Right lobe of liver (tissue), 6 donors: ENCODE data around the gene SDK1. TPM values are rescaled to one million over a fixed set of nuclear protein-coding genes. Genes with fewer than 3 reads are reported as not detected.

Experiments used
- ATAC-seq, 4 donors: fragments of 200-7000 bp; cut with Tn5 transposase; one replicate each; pipeline ENCODE4 v1.9.1; 2020; ENCODE audit warnings: mild to moderate bottlenecking in 4 of 4, moderate library complexity in 4 of 4
- DNase-seq, 3 donors: peaks; one replicate each; pipeline ENCODE4 v3.0.0-alpha.2; 2020
- H3K27ac ChIP-seq, 3 donors: fragments of 200-600 bp; one replicate each; pipeline ENCODE4 v1.8.0; 2022
- H3K27me3 ChIP-seq, 2 donors: fragments of 200-600 bp; one replicate each; pipeline ENCODE4 v1.8.0; 2022
- H3K36me3 ChIP-seq, 4 donors: fragments of 200-600 bp; sonication (generic) in 1 of 4; one replicate each; pipeline versions ENCODE4 v1.5.1 to v1.8.0; 2017 to 2022; ENCODE audit warnings: control low read depth in 1 of 4
- H3K4me1 ChIP-seq, 4 donors: fragments of 200-600 bp; sonication (generic) in 1 of 4; one replicate each; pipeline versions ENCODE4 v1.5.1 to v1.8.0; 2017 to 2022; ENCODE audit warnings: control low read depth in 1 of 4
- H3K4me3 ChIP-seq, 3 donors: fragments of 200-600 bp; one replicate each; pipeline ENCODE4 v1.8.0; 2022
- H3K9me3 ChIP-seq, 4 donors: fragments of 200-600 bp; sonication (generic) in 1 of 4; one replicate each; pipeline versions ENCODE4 v1.5.1 to v1.8.0; 2017 to 2022; ENCODE audit warnings: control low read depth in 1 of 4
- POLR2A ChIP-seq: fragments of 450-650 bp; IDR thresholded peaks from one replicate; pipeline ENCODE4 v1.6.1; 2017; ENCODE audit warnings: antibody characterized with exemption, mild to moderate bottlenecking
- WGBS: methylation state at CpG from one replicate; pipeline ENCODE4 v1.1.6; 2018; ENCODE audit warnings: low coverage, low lambda C conversion rate; ENCODE audit not compliant: insufficient coverage; ENCODE audit errors: missing lambda C conversion rate; 5-methylcytosine and 5-hydroxymethylcytosine counted together
- intact Hi-C, 2 donors: fragments of 100-400 bp; cut with DNase I; formaldehyde crosslinking; loops; one replicate each; pipeline versions ENCODE4 v1.11.2 to v1.14.1; 2022
- total RNA-seq, 6 experiments: library from RNA; depleted of rRNA in 2 of 6; stranded (reverse); fragments of >200 nt in 2 of 6; fragmentation: NEBNext Ultra II Directional in 3 of 6; extraction: Animal tissue kit (Norgen Biotek cat#: 25700) in 3 of 6; gene quantifications; one replicate each; pipeline versions ENCODE4 v1.1.0 to v1.2.4, GENCODE V29; 2016 to 2023
- TF ChIP-seq, protein P1 (sequence below), 4 donors: fragments of 200-600 bp in 3 of 4; fragments of 450-650 bp in 1 of 4; IDR thresholded peaks; one replicate each; pipeline versions ENCODE4 v1.5.1 to v1.8.0; 2016 to 2022; ENCODE audit warnings: antibody characterized with exemption in 4 of 4, mild to moderate bottlenecking in 2 of 4
- donor health status: DM: no; HTN: yes; CAD: no.
- donor health status: DM: no; HTN: no; CAD: no.
- donor health status: DM: no; HTN: no; CAD: no.
- donor health status: DM: no; HTN: yes; CAD: no.
- donor health status: DM: no; HTN: yes; CAD: no.

Gene SDK1
- total RNA-seq, 6 experiments from 2014 or later = 0.07 to 1.4 (median 0.65) TPM

DNA sequence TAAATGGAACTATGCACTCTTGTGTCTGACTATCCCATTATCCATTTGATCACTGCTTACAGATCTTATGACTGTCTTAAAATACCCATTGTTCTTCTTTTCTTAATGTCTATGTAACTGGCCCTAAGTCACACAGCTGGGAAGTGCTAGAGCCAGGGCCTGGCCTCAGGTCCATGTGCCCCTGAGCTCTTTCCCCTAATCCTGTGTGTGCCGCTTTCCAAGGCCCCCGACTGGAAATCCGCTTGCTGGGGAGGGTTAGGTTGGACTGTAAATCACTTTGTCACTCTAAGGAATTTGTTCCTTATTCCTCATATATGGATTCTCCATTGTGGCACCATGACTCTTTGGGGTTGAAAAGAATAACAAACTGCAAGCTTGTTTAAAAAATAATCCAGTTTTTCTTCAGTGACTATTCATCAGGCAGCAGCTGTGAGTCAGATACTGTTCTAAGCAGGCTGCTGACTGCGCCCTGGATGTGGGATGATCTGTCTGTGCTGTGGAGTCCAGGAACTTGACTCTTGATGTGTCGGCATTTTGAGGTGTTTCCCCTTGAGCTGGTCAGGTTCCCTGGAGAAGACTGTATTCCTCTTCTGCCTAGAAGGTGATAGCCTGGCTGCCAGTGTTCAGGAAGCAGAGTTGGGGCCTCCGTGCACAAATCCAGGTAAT, 236.3 kb downstream of the SDK1 start:
- intact Hi-C loops = no loop called here
- ATAC-seq = no peak

DNA sequence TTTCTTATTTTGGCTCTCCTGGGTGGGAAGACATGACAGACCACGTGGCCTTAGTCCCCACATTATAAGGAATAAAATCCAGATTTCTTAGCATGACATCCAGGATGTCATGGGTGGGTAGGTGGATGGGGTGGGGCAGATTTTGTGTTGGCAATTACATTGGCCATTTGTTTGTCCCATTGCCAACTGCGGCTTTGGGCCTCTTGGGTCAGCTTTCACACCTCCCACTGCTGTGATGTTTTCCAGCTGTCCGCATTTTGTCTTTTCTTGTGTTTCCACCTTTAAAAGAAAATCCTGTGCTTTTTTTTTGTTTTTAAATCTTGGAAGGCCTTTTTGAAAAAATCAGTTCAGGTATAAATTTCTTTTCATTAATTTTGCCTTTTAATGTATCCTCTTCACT, 237.0 kb downstream of the SDK1 start:
- ATAC-seq (no peak), DNase-seq (no peak)
- H3K36me3 ChIP-seq = no peaks in the 10 kb centered on the region
- no peaks in the 10 kb centered on the region for H3K4me1 ChIP-seq
- no peak overlapping the region for H3K4me3 ChIP-seq
- no peaks in the 10 kb centered on the region for H3K9me3 ChIP-seq
- intact Hi-C loops = no loop called here
- no peak overlapping the region for H3K27ac ChIP-seq
- no peaks in the 10 kb centered on the region for H3K27me3 ChIP-seq
- TF ChIP-seq, protein P1, sequence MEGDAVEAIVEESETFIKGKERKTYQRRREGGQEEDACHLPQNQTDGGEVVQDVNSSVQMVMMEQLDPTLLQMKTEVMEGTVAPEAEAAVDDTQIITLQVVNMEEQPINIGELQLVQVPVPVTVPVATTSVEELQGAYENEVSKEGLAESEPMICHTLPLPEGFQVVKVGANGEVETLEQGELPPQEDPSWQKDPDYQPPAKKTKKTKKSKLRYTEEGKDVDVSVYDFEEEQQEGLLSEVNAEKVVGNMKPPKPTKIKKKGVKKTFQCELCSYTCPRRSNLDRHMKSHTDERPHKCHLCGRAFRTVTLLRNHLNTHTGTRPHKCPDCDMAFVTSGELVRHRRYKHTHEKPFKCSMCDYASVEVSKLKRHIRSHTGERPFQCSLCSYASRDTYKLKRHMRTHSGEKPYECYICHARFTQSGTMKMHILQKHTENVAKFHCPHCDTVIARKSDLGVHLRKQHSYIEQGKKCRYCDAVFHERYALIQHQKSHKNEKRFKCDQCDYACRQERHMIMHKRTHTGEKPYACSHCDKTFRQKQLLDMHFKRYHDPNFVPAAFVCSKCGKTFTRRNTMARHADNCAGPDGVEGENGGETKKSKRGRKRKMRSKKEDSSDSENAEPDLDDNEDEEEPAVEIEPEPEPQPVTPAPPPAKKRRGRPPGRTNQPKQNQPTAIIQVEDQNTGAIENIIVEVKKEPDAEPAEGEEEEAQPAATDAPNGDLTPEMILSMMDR (IDR thresholded peaks at IDR 0.05) = no peak
- TF ChIP-seq POLR2A = no peak
- 66% methylated on average over 2 of the region's 3 CpGs for WGBS

More for the DNA sequence above, 236.3 kb downstream of the SDK1 start:
- no peaks in the 10 kb centered on the region for H3K4me1 ChIP-seq
- no peak overlapping the region for H3K4me3 ChIP-seq
- no peaks in the 10 kb centered on the region for H3K27me3 ChIP-seq
- WGBS = 78% methylated on average over 4 of the region's 6 CpGs
- H3K27ac ChIP-seq = no peak overlapping the region
- TF ChIP-seq, protein P1 (IDR thresholded peaks at IDR 0.05) = no peak
- no peak for TF ChIP-seq POLR2A
- H3K9me3 ChIP-seq = no peaks in the 10 kb centered on the region
- no peak for DNase-seq
- H3K36me3 ChIP-seq = no peaks in the 10 kb centered on the region

DNA sequence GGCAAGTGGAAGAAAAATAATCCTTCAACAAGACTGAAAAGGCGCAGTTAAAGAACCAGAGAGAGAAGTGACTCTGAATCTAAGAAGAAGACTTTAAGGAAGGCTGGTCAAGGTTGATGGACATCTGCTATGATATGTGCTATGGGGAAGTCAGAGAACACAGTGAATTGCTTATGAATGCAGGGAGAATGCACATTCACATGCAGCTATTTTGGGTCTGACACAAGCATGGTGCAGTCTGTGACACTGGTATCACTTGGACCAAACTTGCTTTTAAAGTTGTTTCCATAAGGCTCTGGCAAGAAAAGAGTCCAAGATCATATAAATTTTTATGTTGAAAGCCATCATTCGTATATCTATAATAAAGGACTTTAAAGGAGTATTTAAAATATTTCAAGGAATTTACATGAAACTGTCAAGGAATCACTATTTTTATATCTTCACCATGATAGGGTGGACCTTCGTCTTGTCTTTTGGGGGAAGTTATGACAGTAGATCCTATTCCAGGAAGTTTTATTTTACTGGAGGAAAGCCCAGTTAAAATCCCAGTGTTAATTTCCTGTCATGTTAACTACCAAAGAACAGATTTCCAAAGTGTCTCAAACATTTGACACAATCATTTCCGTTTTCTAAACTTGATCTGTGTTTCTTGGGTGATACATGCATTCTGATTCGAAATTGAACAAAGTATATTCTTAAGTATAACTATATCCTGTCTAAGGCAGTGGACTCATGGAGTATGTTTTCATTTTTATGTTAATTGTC, 239.6 kb downstream of the SDK1 start:
- Histone ChIP-seq H3K36me3 (no peaks in the 10 kb centered on the region), H3K9me3 (no peaks in the 10 kb centered on the region), H3K4me3 (no peak overlapping the region), H3K27ac (no peak overlapping the region), H3K4me1 (no peaks in the 10 kb centered on the region), H3K27me3 (no peaks in the 10 kb centered on the region)
- DNase-seq (no peak), ATAC-seq (no peak)
- intact Hi-C loops = no loop called here
- 48% methylated on average over 5 of the region's 5 CpGs for WGBS
- TF ChIP-seq, protein P1 (IDR thresholded peaks at IDR 0.05) = no peak
- TF ChIP-seq POLR2A = no peak

DNA sequence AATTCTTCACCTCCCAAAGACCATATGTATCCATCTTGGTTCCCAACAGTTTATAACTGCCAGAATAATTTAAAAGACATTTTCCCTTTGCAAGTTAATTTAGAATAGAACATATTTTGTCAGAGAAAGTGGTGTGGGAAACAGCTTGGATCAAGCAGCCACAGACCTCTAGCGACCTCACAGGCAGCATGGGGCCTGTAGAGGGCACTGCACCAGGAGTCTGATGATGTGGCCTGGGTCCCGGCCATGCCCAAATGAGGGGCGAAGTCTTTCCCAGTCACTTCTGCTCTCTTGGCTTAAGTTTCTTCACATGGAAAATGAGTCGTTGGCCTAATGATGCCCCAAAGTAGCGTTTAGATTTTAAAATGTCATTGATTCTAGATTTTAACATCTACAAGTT, 243.2 kb downstream of the SDK1 start:
- H3K27ac ChIP-seq = no peak overlapping the region
- H3K9me3 ChIP-seq = no peaks in the 10 kb centered on the region
- no peak overlapping the region for H3K4me3 ChIP-seq
- ATAC-seq = no peak
- H3K27me3 ChIP-seq = no peaks in the 10 kb centered on the region
- intact Hi-C loops = no loop called here
- no peaks in the 10 kb centered on the region for H3K36me3 ChIP-seq
- WGBS = 67% methylated on average over 5 of the region's 5 CpGs
- no peak for DNase-seq
- no peak for TF ChIP-seq POLR2A
- TF ChIP-seq, protein P1 (IDR thresholded peaks at IDR 0.05) = no peak
- no peaks in the 10 kb centered on the region for H3K4me1 ChIP-seq
